GM12873 (cell line): ENCODE data around the gene VAV1.

Experiments used
- TF ChIP-seq, protein P1 (sequence below): IDR thresholded peaks from 2 replicates; pipeline ENCODE4 v1.5.1; 2012; ENCODE audit warnings: low read depth, mild to moderate bottlenecking, moderate library complexity, low read length, control low read depth; ENCODE audit not compliant: insufficient read depth; ENCODE audit errors: missing control alignments

The VAV1 gene

GRCh38 chr19:6769006-6769619 is 3.4 kb upstream of the VAV1 start:
- TF ChIP-seq, protein P1, sequence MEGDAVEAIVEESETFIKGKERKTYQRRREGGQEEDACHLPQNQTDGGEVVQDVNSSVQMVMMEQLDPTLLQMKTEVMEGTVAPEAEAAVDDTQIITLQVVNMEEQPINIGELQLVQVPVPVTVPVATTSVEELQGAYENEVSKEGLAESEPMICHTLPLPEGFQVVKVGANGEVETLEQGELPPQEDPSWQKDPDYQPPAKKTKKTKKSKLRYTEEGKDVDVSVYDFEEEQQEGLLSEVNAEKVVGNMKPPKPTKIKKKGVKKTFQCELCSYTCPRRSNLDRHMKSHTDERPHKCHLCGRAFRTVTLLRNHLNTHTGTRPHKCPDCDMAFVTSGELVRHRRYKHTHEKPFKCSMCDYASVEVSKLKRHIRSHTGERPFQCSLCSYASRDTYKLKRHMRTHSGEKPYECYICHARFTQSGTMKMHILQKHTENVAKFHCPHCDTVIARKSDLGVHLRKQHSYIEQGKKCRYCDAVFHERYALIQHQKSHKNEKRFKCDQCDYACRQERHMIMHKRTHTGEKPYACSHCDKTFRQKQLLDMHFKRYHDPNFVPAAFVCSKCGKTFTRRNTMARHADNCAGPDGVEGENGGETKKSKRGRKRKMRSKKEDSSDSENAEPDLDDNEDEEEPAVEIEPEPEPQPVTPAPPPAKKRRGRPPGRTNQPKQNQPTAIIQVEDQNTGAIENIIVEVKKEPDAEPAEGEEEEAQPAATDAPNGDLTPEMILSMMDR = peak; percentile 19

- TF ChIP-seq, protein P1 = no peak
These were observed 386 bp downstream of the VAV1 start for GRCh38 chr19:6772866-6773322.

- TF ChIP-seq, protein P1 = no peak
These were observed 919 bp downstream of the VAV1 start for GRCh38 chr19:6773323-6773931.

GRCh38 chr19:6774821-6775707 is 2.6 kb downstream of the VAV1 start:
- TF ChIP-seq, protein P1 = no peak

DNA sequence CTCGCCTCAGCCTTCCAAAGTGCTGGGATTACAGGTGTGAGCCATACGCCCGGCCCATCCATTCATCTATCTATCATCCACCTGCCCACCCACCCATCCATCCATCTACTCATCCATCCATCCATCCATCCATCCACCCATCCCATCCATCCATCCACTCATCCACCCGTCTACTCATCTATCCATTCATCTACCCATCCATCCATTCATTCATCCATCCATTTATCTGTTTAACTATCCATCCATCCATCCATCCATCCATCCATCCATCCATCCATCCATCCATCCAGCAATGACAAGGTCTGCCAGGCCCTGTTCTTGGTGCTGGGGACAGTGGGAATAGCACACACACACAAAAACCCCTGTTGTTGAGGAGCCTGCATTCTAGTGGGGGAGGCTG is 4.5 kb downstream of the VAV1 start:
- TF ChIP-seq, protein P1 = no peak

DNA sequence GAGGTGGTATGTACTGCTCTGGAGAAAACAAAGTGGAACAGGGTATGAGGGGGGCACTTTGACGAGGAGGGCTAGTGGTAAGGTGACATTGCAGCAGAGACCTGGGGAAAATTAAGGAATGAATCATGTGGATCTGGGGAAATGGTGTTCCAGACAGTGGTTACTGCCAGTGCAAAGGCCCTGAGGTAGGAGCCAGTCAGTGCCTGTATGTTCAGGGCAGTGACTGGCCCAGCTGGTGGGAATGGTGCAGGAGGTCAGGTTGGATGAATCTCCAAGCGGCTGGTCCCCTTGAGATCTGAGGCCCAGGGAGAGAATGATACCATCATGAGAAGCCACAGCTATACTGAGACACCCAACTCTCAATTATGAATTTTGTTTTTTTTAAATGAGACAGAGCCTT is 4.9 kb downstream of the VAV1 start:
- TF ChIP-seq, protein P1 = no peak

DNA sequence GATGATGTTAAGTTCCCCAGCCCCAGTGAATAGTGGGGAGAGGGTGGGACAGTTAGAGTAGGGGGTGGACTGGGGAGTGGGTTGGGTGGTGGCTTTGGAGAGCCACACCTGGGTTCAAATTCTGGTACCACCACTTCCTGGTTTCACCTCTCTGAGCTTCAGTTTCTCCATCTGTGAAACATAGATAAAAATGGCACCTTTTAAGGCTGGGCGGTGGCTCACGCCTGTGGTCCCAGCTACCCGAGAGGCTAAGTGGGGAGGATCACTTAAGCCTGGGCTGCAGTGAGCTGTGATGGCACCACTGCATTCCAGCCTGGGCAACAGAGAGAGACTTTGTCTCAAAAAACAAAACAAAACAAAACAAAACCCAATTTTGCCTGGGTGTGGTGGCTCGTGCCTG is 5.9 kb downstream of the VAV1 start:
- TF ChIP-seq, protein P1 = no peak
